IPS DF 19.7 (cell line): ENCODE results near the gene NUB1.

Source experiments
- DNase-seq: peaks from one replicate; pipeline ENCODE4 v3.0.0-alpha.2; 2013; ENCODE audit warnings: low read depth, low spot score

NUB1 gene

GRCh38 chr7:151312831-151313809 lies 28.5 kb upstream of the NUB1 start:
- DNase-seq: no peak

DNA sequence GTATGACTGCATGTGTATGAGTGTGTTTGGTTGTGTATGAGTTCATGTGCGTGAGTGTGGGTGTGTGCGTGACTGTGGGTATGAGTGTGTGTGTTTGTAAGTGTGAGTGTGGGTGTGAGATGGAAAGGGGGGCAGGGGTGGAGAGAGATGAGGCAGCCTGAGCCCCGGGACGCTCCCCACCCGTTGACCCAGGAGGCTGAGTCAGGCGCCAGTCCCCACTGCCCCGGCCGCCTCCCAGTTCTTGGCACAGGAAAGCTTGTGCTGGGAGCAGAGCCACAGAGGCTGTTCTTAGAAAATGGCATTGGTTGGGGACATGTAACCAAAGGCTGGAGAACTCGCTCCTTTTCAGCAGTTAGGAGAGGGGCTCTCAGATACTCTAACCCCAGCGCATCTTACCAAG lies 27.8 kb upstream of the NUB1 start:
- DNase-seq: no peak

DNA sequence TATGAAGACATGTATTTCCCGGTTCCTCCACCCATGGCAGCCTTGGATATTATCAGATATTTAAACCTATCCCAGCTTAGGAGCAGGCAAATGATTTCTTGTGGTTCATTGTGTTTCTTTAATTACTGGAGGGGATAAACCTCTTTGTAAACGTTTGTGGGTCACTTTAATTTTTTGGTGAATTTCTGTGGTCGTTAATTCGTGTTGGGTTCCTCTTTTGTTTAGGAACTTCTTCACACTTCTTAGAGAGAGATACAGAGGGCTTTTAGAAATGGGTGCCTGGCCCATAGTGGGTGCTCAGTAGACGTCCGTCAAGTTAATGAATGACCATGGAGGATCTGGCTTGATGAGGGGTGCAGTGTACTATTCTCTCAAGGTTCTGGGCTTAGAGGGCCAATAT lies 27.2 kb upstream of the NUB1 start:
- no peak for DNase-seq

DNA sequence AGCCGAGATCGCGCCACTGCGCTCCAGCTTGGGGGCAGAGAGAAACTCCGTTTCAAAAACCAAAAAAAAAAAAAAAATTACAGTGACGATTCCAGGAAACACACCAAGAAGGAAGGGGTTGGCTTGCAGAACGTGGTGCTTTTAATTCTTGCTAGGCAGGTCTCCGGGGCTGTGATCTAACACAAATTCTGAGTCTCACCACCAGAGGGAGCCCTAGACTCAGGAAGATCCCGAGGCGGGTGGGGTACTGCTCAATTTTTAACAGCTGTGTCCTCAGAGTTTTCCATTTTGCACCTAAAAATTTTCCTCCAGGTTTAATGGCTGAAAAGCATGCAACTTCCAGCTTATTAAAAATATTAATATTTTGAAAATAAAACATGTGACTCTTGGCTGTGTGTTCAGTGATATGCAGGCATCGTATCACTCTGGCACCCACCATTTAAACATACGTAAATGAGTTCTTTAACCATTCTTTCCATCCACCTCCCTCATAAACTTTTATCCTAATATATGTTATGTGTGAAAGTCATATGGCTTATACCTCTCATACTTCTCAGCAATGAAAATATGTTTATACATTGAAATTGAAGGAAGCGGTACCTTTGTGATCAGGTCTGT lies 26.5 kb upstream of the NUB1 start:
- DNase-seq: no peak

DNA sequence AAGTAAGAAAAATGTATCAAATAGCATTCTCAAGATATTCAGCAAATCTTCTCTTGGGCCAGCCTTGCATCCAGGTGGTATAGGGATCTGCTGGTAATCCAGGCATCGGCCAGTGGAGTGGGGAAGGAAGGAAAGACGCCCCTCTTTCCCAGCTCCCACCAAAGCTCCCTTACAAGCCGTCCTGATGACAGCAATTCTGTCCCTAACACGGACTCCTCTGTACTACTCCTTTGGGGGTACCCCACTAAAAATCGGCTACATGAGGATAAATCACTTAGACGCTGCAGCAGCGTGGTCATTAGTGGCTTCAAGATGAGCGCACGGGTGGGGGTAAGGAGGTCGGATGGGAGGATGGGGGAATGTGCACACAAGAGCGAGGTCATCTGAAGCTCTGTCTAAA lies 24.7 kb upstream of the NUB1 start:
- no peak for DNase-seq

GRCh38 chr7:151317936-151318335 lies 23.7 kb upstream of the NUB1 start:
- DNase-seq: no peak

GRCh38 chr7:151319189-151319588 lies 22.4 kb upstream of the NUB1 start:
- no peak for DNase-seq

DNA sequence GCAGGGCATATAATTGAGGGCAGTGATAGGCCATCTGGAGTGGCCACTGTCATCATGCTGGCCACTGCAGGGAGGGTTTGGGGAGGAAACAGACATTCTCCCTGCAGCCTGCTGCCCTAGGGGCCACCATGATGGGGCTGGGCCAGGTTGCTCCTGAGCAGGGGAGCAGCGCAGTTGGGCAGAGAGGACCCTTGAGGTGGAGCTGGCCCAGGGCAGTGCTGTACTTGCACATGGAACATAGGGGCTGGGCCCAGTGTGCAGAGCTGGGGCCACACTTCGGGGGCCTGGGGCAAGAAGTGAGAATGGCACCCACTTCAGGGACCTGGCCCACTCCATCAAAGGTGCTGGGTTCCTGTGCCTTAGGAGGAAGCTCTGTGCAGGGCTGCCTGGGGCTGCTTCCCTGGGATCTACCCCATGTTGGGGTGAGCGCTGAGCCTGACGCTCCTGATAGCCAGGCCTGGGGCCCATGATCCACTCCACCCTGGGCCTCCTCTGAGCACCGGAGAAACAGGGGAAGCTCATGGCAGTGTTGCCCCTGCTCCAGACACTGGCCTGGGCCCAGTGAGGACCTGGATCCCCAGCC lies 21.3 kb upstream of the NUB1 start:
- no peak for DNase-seq

DNA sequence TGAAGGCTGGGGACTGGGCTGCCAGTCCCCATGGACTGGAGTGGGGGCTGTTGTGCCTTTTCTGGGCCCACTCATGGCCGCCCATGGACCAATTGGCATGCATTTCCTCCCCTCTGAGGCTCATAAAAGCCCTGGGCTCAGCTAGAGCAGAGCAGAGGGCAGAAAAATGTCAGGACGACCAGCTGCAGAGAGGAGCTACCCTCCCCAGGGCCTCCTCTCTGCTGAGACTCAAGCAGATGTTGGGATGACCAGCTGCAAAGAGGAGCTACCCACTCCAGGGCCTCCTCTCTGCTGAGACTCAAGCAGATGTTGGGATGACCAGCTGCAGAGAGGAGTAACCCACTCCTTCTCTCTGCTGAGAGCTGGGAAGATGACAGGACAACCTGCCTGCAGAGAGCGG lies 20.3 kb upstream of the NUB1 start:
- DNase-seq: no peak

DNA sequence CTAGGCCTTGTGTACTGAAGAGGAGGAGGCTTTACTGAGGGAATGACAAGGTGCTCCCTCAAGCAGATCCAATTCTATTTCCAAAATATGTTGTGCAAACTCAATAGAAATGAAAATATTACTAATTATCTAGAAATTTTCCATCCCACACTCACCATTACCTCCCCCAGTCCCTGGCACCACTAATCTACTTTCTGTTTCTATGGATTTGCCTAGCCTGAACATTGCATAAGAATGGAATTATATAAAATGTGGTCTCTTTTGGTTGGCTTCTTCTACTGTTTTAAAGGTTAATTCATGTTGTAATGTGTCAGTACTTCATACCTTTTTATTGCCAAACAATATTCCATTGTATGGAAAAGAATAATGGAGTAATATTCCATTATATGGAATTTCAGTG lies 18.7 kb upstream of the NUB1 start:
- DNase-seq: no peak

DNA sequence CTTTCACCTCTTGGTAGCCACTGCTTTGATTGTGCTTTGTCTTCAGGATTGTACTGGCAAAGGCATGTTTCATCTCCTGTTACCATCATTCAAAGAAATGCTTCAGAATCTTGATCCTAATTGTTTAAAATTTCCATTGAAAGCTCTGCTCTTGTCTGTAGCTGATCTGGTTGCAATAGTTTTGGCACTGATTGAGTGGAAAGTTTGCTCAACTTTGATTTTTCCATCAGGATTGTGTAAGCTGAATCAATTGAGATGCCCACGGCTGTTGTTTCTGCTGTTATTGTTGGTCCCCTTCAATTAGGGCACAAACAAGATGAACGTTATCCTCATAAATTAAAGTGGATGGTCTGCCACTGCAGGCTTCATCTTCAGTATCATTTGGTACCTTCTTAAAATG lies 14.6 kb upstream of the NUB1 start:
- DNase-seq: no peak

DNA sequence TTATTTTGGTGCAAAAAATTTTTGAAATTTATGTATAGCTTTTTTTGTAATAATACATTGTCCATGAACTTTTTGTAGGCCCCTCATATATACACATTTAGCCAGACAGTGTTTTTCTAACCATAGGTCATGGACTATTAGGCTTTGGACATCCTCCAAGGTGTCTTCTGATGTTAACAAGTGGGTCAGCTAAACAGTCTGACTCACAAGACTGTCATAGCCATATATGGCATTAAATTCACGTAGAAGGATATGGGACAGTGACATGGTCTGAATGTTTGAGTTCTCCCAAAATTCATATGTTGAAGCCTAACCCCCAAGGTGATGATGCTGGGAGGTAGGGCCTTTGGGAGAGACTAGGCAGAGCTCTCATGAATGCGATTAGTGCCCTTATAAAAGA lies 14.0 kb upstream of the NUB1 start:
- DNase-seq: no peak

GRCh38 chr7:151330181-151330580 lies 11.4 kb upstream of the NUB1 start:
- no peak for DNase-seq

GRCh38 chr7:151330661-151331060 lies 11.0 kb upstream of the NUB1 start:
- DNase-seq: no peak

DNA sequence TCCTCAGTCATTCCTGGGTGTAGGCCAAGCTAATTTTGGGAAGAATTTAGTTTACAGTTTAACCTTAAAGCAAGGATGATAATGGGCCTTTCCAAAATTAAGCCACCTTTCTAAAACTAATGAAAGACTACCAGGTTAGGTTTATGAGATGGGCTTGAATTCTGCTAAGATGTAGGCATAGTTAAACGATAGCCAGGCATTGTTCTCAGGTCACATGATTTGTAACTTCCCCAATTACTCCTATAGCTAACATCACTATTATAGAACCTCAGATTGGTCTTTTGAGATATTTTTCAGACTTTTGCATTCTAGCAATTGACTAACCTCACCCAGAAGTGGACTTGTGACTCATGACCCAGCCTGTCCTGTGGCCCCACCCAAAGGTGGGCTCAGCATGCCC lies 7.0 kb upstream of the NUB1 start:
- DNase-seq: no peak

- no peak for DNase-seq
Observed at GRCh38 chr7:151336027-151336708, 5.4 kb upstream of the NUB1 start.

GRCh38 chr7:151337346-151337745 lies 4.3 kb upstream of the NUB1 start:
- DNase-seq: no peak

DNA sequence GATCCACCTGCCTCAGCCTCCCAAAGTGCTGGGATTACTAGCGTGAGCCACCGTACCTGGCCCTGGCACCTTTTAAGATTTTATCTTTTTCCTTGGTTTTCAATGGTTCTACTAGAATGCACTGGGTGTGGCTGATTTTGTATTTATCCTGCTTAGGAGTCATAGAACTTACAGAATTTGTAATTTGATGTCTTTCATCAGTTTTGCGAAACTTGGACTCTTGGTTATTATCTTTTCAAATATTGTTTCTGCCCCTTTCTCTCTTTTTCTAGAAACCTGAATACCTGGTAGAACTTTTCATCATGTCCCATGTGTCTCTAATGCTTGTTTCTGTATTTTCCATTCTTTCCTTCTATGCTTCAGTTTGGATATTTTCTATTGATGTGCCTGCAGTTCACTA lies 2.8 kb upstream of the NUB1 start:
- DNase-seq: no peak

GRCh38 chr7:151339651-151340382 lies 1.8 kb upstream of the NUB1 start:
- DNase-seq: no peak

DNA sequence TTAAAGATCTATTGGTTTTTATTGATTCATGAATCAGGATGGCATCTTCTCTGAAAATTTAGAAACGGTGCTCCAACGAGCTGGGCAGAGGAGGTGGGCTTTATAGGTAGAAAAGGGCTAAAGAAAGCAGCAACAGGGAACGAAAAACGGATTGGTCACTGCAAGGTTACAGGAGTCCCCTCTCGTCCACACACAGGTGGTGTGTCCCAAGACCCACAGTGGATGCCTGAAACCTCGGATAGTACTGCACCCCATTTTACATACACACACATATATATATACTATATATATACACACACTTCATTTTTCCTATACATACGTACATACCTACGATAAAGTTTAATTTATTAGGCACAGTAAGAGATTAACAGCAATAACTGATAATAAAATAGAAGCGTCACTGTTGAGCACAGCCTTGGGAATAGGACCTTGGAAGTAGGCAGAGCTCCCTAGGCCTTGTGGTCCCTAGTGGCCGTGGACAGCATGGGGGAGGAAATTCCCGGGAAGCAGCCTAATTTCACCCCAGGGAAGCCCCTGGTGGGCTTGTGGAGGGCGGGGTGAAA lies 737 bp upstream of the NUB1 start:
- DNase-seq: no peak

GRCh38 chr7:151342102-151342646 lies 562 bp downstream of the NUB1 start:
- DNase-seq: no peak
